Heart left ventricle (tissue), 13 donors: ENCODE results near the gene CCN5.

ENCODE experiments used
- POLR2A ChIP-seq, 2 donors: fragments of 450-650 bp; IDR thresholded peaks; one replicate each; pipeline ENCODE4 v1.6.1; 2017; ENCODE audit warnings: antibody characterized with exemption in 2 of 2, mild to moderate bottlenecking in 2 of 2, moderate library complexity in 2 of 2
- TF ChIP-seq, protein P1 (sequence below), 12 donors: fragments of 200-600 bp; sonication (generic) in 4 of 12; IDR thresholded peaks; one replicate each; pipeline versions ENCODE4 v1.5.0 to v1.8.0; 2018 to 2022; ENCODE audit warnings: antibody characterized with exemption in 12 of 12, mild to moderate bottlenecking in 5 of 12
- donor health status: ischemic (EF 13 %, LVEDD 7.1; RV severe dilation, severe dysfunction).
- donor health status: DM: no; HTN: yes; CAD: no.
- donor health status: DM: no; HTN: no; CAD: no.
- donor health status: ischemic (EF 25% LVEDD 6.9; RV normal size, moderate dysfunction).
- donor health status: ischemic (EF 25% LVEDD 5.7; RV mildly dilated, moderate dysfunction).
- donor health status: ischemic (EF 35%, LVEDD 5.7; RV mildly dilated, moderate dysfunction).
- donor health status: nonischemic (EF 11% LVEDD 7.7; RV severe dilation, severe dysfunction).
- donor health status: DM: yes; HTN: yes; CAD: no.
- donor health status: PGD.
- donor health status: ischemic (EF 29% LVEDD 5.4; RV normal size, mild dysfunction).
- donor health status: nonischemic (EF 23%, LVEDD 6.1; RV moderate dilation, normal function).

- TF ChIP-seq, protein P1, sequence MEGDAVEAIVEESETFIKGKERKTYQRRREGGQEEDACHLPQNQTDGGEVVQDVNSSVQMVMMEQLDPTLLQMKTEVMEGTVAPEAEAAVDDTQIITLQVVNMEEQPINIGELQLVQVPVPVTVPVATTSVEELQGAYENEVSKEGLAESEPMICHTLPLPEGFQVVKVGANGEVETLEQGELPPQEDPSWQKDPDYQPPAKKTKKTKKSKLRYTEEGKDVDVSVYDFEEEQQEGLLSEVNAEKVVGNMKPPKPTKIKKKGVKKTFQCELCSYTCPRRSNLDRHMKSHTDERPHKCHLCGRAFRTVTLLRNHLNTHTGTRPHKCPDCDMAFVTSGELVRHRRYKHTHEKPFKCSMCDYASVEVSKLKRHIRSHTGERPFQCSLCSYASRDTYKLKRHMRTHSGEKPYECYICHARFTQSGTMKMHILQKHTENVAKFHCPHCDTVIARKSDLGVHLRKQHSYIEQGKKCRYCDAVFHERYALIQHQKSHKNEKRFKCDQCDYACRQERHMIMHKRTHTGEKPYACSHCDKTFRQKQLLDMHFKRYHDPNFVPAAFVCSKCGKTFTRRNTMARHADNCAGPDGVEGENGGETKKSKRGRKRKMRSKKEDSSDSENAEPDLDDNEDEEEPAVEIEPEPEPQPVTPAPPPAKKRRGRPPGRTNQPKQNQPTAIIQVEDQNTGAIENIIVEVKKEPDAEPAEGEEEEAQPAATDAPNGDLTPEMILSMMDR (IDR thresholded peaks at IDR 0.05), result no peak
- TF ChIP-seq POLR2A (IDR thresholded peaks at IDR 0.05), result no peak
Observed at GRCh38 chr20:44730441-44730840, 15.3 kb downstream of the CCN5 start.
